Superior temporal gyrus (tissue), 1 donor: ENCODE measurements around the gene RASA2.

Experiments
- DNase-seq: peaks from one replicate; pipeline ENCODE4 v3.0.0-alpha.2; 2016; ENCODE audit errors: extremely low spot score

RASA2 gene

GRCh38 chr3:141646760-141647561, 160.1 kb downstream of the RASA2 start:
- no peak for DNase-seq

GRCh38 chr3:141647562-141647915, 160.7 kb downstream of the RASA2 start:
- no peak for DNase-seq

GRCh38 chr3:141648055-141648910, 161.5 kb downstream of the RASA2 start:
- DNase-seq = no peak

- DNase-seq = no peak
Measured at GRCh38 chr3:141649871-141650270, 163.0 kb downstream of the RASA2 start.

- DNase-seq = no peak
Measured at GRCh38 chr3:141650783-141651182, 164.0 kb downstream of the RASA2 start.

GRCh38 chr3:141651409-141651808, 164.6 kb downstream of the RASA2 start:
- no peak for DNase-seq

GRCh38 chr3:141652349-141652748, 165.5 kb downstream of the RASA2 start:
- DNase-seq = no peak

- no peak for DNase-seq
Measured at GRCh38 chr3:141653847-141654246, 167.0 kb downstream of the RASA2 start.

- no peak for DNase-seq
Measured at GRCh38 chr3:141655801-141656200, 169.0 kb downstream of the RASA2 start.

GRCh38 chr3:141656771-141657170, 169.9 kb downstream of the RASA2 start:
- no peak for DNase-seq

GRCh38 chr3:141657516-141657915, 170.7 kb downstream of the RASA2 start:
- DNase-seq = no peak

GRCh38 chr3:141659821-141660613, 173.2 kb downstream of the RASA2 start:
- no peak for DNase-seq

GRCh38 chr3:141660614-141660947, 173.8 kb downstream of the RASA2 start:
- DNase-seq = no peak

GRCh38 chr3:141661229-141662196, 174.7 kb downstream of the RASA2 start:
- DNase-seq = no peak

- DNase-seq = no peak
Measured at GRCh38 chr3:141663993-141664392, 177.2 kb downstream of the RASA2 start.
